ENCODE measurements around the gene ST6GAL2.
A peak's percentile ranks its signal among the peaks of the same experiment; 100 is the strongest.

The ST6GAL2 gene

GRCh38 chr2:106816974-106817373 is 69.0 kb downstream of the ST6GAL2 start:
- Histone ChIP-seq H2AK5ac (ENCODE audit: low read depth, low read length) (no peak overlapping the region), H3K27me3 (ENCODE audit: control insufficient read depth in 3 of 3, insufficient read depth in 3 of 3, low read depth in 1 of 3, low read length in 3 of 3) (no peaks in the 10 kb centered on the region), H3K36me3 (replicated peaks in 1 of 2; ENCODE audit: control insufficient read depth in 2 of 2, insufficient read depth in 2 of 2, low read length in 2 of 2) (no peaks in the 10 kb centered on the region), H3K4me2 (ENCODE audit: insufficient read depth, low read length, poor library complexity, severe bottlenecking) (no peak overlapping the region), H3K23ac (ENCODE audit: low read depth, low read length, poor library complexity) (no peak overlapping the region), H2BK15ac (ENCODE audit: low read length) (no peak overlapping the region), H3K4ac (ENCODE audit: low read length) (no peak overlapping the region), H2BK12ac (ENCODE audit: low read length) (no peak overlapping the region), H3K9ac (ENCODE audit: low read depth, low read length, poor library complexity) (no peak overlapping the region), H3K79me1 (ENCODE audit: low read depth, low read length) (no peaks in the 10 kb centered on the region), H2BK120ac (ENCODE audit: low read depth, low read length) (no peak overlapping the region), H3K4me1 (ENCODE audit: control insufficient read depth in 2 of 2, insufficient read depth in 1 of 2, low read depth in 1 of 2, low read length in 2 of 2) (no peaks in the 10 kb centered on the region), H3K27ac (replicated peaks; ENCODE audit: low read length) (no peak overlapping the region), H2AFZ (ENCODE audit: low read length) (no peak overlapping the region), H2BK5ac (ENCODE audit: low read length) (no peak overlapping the region), H3K18ac (ENCODE audit: low read length) (no peak overlapping the region), H4K91ac (ENCODE audit: low read depth, low read length, poor library complexity) (no peak overlapping the region), H3K9me3 (replicated peaks in 1 of 2; ENCODE audit: control insufficient read depth in 2 of 2, insufficient read depth in 1 of 2, low read depth in 1 of 2, low read length in 2 of 2) (no peaks in the 10 kb centered on the region), H4K8ac (ENCODE audit: low read depth, low read length) (no peak overlapping the region), H3K14ac (ENCODE audit: low read length) (no peak overlapping the region), H3K4me3 (ENCODE audit: low read length in 2 of 2) (peak overlapping the region in 1 of 2 donors; percentile 18)
- WGBS, 2 donors (ENCODE audit: extremely low coverage in 2 of 2, insufficient read length in 2 of 2, insufficient replicate concordance in 1 of 2): no CpG with 5 or more reads among the region's 4 CpGs
- DNase-seq (ENCODE audit: low spot score): no peak

- H3K23ac ChIP-seq (ENCODE audit: low read depth, low read length, poor library complexity): no peak overlapping the region
- no peak overlapping the region for H2BK5ac ChIP-seq (ENCODE audit: low read length)
- H2BK12ac ChIP-seq (ENCODE audit: low read length): no peak overlapping the region
- no CpG with 5 or more reads among the region's 5 CpGs for WGBS, 2 donors (ENCODE audit: extremely low coverage in 2 of 2, insufficient read length in 2 of 2, insufficient replicate concordance in 1 of 2)
- H3K4ac ChIP-seq (ENCODE audit: low read length): no peak overlapping the region
- no peak overlapping the region for H2BK15ac ChIP-seq (ENCODE audit: low read length)
- H3K14ac ChIP-seq (ENCODE audit: low read length): no peak overlapping the region
- H2AFZ ChIP-seq (ENCODE audit: low read length): no peak overlapping the region
- no peaks in the 10 kb centered on the region for H3K79me1 ChIP-seq (ENCODE audit: low read depth, low read length)
- no peak overlapping the region for H2BK120ac ChIP-seq (ENCODE audit: low read depth, low read length)
- H3K9ac ChIP-seq (ENCODE audit: low read depth, low read length, poor library complexity): no peak overlapping the region
- no peak overlapping the region for H2AK5ac ChIP-seq (ENCODE audit: low read depth, low read length)
- H3K4me1 ChIP-seq (ENCODE audit: control insufficient read depth in 2 of 2, insufficient read depth in 1 of 2, low read depth in 1 of 2, low read length in 2 of 2): no peaks in the 10 kb centered on the region
- DNase-seq (ENCODE audit: low spot score): no peak
- no peaks in the 10 kb centered on the region for H3K27me3 ChIP-seq (ENCODE audit: control insufficient read depth in 3 of 3, insufficient read depth in 3 of 3, low read depth in 1 of 3, low read length in 3 of 3)
- no peaks in the 10 kb centered on the region for H3K36me3 ChIP-seq (replicated peaks in 1 of 2; ENCODE audit: control insufficient read depth in 2 of 2, insufficient read depth in 2 of 2, low read length in 2 of 2)
- H4K8ac ChIP-seq (ENCODE audit: low read depth, low read length): no peak overlapping the region
- no peak overlapping the region for H4K91ac ChIP-seq (ENCODE audit: low read depth, low read length, poor library complexity)
- no peak overlapping the region for H3K18ac ChIP-seq (ENCODE audit: low read length)
- no peak overlapping the region for H3K4me2 ChIP-seq (ENCODE audit: insufficient read depth, low read length, poor library complexity, severe bottlenecking)
- no peaks in the 10 kb centered on the region for H3K9me3 ChIP-seq (replicated peaks in 1 of 2; ENCODE audit: control insufficient read depth in 2 of 2, insufficient read depth in 1 of 2, low read depth in 1 of 2, low read length in 2 of 2)
- no peak overlapping the region for H3K27ac ChIP-seq (replicated peaks; ENCODE audit: low read length)
- no peak overlapping the region for H3K4me3 ChIP-seq (ENCODE audit: low read length in 2 of 2)
These were observed 73.1 kb downstream of the ST6GAL2 start for GRCh38 chr2:106812841-106813240.

- Histone ChIP-seq H3K4me2 (ENCODE audit: insufficient read depth, low read length, poor library complexity, severe bottlenecking) (no peak overlapping the region), H2AK5ac (ENCODE audit: low read depth, low read length) (no peak overlapping the region), H3K9ac (ENCODE audit: low read depth, low read length, poor library complexity) (no peak overlapping the region), H4K8ac (ENCODE audit: low read depth, low read length) (no peak overlapping the region), H3K79me1 (ENCODE audit: low read depth, low read length) (no peaks in the 10 kb centered on the region), H3K23ac (ENCODE audit: low read depth, low read length, poor library complexity) (no peak overlapping the region), H2BK15ac (ENCODE audit: low read length) (no peak overlapping the region), H2BK5ac (ENCODE audit: low read length) (no peak overlapping the region), H3K4ac (ENCODE audit: low read length) (no peak overlapping the region), H2BK120ac (ENCODE audit: low read depth, low read length) (no peak overlapping the region), H3K4me3 (ENCODE audit: low read length in 2 of 2) (no peak overlapping the region), H3K9me3 (replicated peaks in 1 of 2; ENCODE audit: control insufficient read depth in 2 of 2, insufficient read depth in 1 of 2, low read depth in 1 of 2, low read length in 2 of 2) (no peaks in the 10 kb centered on the region), H2BK12ac (ENCODE audit: low read length) (no peak overlapping the region), H3K14ac (ENCODE audit: low read length) (no peak overlapping the region), H3K4me1 (ENCODE audit: control insufficient read depth in 2 of 2, insufficient read depth in 1 of 2, low read depth in 1 of 2, low read length in 2 of 2) (no peaks in the 10 kb centered on the region), H3K27ac (replicated peaks; ENCODE audit: low read length) (no peak overlapping the region), H3K18ac (ENCODE audit: low read length) (no peak overlapping the region), H4K91ac (ENCODE audit: low read depth, low read length, poor library complexity) (no peak overlapping the region), H2AFZ (ENCODE audit: low read length) (no peak overlapping the region), H3K36me3 (replicated peaks in 1 of 2; ENCODE audit: control insufficient read depth in 2 of 2, insufficient read depth in 2 of 2, low read length in 2 of 2) (no peaks in the 10 kb centered on the region), H3K27me3 (ENCODE audit: control insufficient read depth in 3 of 3, insufficient read depth in 3 of 3, low read depth in 1 of 3, low read length in 3 of 3) (no peaks in the 10 kb centered on the region)
- no CpG with 5 or more reads among the region's 4 CpGs for WGBS, 2 donors (ENCODE audit: extremely low coverage in 2 of 2, insufficient read length in 2 of 2, insufficient replicate concordance in 1 of 2)
- no peak for DNase-seq (ENCODE audit: low spot score)
These were observed 73.6 kb downstream of the ST6GAL2 start for GRCh38 chr2:106812383-106812782.

- no peak overlapping the region for H4K91ac ChIP-seq (ENCODE audit: low read depth, low read length, poor library complexity)
- H3K27ac ChIP-seq (replicated peaks; ENCODE audit: low read length): no peak overlapping the region
- no peak overlapping the region for H4K8ac ChIP-seq (ENCODE audit: low read depth, low read length)
- no peak overlapping the region for H3K18ac ChIP-seq (ENCODE audit: low read length)
- no peak overlapping the region for H3K4me3 ChIP-seq (ENCODE audit: low read length in 2 of 2)
- H3K9me3 ChIP-seq (replicated peaks in 1 of 2; ENCODE audit: control insufficient read depth in 2 of 2, insufficient read depth in 1 of 2, low read depth in 1 of 2, low read length in 2 of 2): no peaks in the 10 kb centered on the region
- H3K4me1 ChIP-seq (ENCODE audit: control insufficient read depth in 2 of 2, insufficient read depth in 1 of 2, low read depth in 1 of 2, low read length in 2 of 2): peaks cover 0 to 4% of the 10 kb centered on the region in 2 donors
- H2BK12ac ChIP-seq (ENCODE audit: low read length): no peak overlapping the region
- no peak overlapping the region for H2BK120ac ChIP-seq (ENCODE audit: low read depth, low read length)
- no peak overlapping the region for H3K23ac ChIP-seq (ENCODE audit: low read depth, low read length, poor library complexity)
- H3K36me3 ChIP-seq (replicated peaks in 1 of 2; ENCODE audit: control insufficient read depth in 2 of 2, insufficient read depth in 2 of 2, low read length in 2 of 2): peaks cover 0 to 2% of the 10 kb centered on the region in 2 donors
- H3K27me3 ChIP-seq (ENCODE audit: control insufficient read depth in 3 of 3, insufficient read depth in 3 of 3, low read depth in 1 of 3, low read length in 3 of 3): peaks cover 0 to 8% (median 0%) of the 10 kb centered on the region in 3 experiments
- H2BK15ac ChIP-seq (ENCODE audit: low read length): no peak overlapping the region
- no peak overlapping the region for H3K4me2 ChIP-seq (ENCODE audit: insufficient read depth, low read length, poor library complexity, severe bottlenecking)
- no peak overlapping the region for H2BK5ac ChIP-seq (ENCODE audit: low read length)
- no peak overlapping the region for H2AK5ac ChIP-seq (ENCODE audit: low read depth, low read length)
- no peak overlapping the region for H3K9ac ChIP-seq (ENCODE audit: low read depth, low read length, poor library complexity)
- no peak overlapping the region for H2AFZ ChIP-seq (ENCODE audit: low read length)
- WGBS, 2 donors (ENCODE audit: extremely low coverage in 2 of 2, insufficient read length in 2 of 2, insufficient replicate concordance in 1 of 2): no CpG with 5 or more reads among the region's 2 CpGs
- H3K4ac ChIP-seq (ENCODE audit: low read length): no peak overlapping the region
- H3K14ac ChIP-seq (ENCODE audit: low read length): no peak overlapping the region
- DNase-seq (ENCODE audit: low spot score): no peak
- no peaks in the 10 kb centered on the region for H3K79me1 ChIP-seq (ENCODE audit: low read depth, low read length)
These were observed 80.3 kb downstream of the ST6GAL2 start for GRCh38 chr2:106805716-106806115.

Measured in neuronal stem cell (in vitro differentiated cells).